Measurements from ENCODE around the gene VTCN1.

VTCN1 gene

DNA sequence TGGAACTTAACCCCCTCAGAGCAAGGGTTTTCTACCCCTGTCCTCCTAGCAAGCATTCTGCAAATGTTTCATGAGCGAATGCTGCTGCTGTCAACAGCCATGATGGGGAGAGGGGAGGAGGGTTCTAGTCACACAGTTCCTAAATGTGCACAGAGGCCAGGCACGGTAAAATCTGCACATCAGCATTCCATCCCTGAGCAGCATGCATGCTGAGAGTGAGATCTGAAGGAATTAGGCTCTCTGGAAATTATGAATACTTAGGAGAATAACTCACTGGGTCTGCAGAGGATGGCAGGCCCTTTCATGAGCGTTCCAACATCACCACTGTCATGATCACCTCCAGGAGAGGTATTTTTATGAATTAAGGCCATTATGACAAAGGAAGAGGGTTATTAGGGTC, 2.1 kb downstream of the VTCN1 start:
- no peak for DNase-seq

GRCh38 chr1:117205368-117205767, 5.4 kb downstream of the VTCN1 start:
- DNase-seq, result no peak

DNA sequence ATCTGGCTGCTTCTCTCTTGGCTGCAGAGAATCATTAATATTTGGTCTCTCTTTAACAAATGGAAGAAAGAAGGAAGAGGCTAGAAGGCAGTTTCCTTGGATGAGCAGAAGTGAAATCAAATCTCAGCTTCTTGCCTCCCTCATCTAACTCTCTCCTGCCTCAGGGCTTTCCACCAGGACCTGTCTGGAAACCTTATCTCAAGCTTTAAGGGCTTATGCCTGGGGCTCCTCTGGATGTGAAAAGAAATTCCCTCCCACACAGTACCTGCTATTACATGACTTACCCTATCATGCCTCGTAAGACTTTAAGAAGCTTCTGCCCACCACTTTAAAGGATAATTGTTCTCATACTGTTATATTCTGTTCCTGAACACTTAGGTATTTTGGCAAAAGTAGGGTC, 8.9 kb downstream of the VTCN1 start:
- DNase-seq, result no peak

DNA sequence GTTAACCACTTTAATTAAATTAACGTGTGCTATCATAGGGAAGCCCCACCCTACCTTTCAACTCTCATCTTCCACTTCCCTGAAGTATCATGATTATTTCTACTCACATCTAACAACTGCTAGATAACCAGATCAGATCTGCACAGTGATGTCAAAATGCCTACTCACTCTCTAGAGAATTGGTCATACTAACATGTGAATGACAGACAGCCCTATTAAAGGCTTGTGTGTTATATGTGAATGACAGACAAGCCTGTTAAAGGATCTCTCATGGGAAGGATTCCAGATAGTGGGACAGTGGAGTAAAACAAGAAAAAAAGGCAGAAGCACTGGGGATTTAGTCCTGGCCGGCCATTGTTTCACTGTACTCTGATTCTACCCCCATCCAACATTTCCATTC, 12.6 kb downstream of the VTCN1 start:
- DNase-seq, result no peak

- no peak for DNase-seq
Observed at GRCh38 chr1:117189726-117190125, 21.0 kb downstream of the VTCN1 start.

DNA sequence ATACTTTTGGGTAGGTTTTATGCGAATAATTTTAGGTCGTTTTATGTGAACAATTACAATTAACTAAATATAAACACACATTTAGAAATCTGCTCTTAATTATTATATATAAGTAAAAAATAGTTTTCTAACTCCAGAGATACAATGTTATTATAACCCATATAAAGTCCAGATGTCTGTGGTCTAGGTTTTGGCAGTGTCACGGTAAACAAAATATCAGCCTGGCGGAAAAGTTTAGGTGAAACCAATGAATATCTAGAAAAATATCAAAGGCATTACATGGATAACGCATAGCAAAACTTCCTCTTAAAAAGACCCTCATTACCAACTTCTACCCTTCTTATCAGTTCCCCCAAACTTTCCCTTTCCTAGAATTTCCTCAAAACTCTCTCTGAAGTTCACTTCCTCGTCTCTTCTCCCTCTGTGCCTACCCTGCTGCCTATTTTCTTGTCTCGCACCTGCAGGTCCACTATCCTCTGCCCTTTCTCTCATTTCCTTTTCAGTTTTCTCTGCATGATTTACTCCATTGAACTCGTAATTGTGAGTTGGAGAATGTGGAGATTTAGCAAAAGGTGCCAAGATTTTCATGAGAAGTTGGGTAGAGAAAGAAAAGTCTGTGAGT, 21.8 kb downstream of the VTCN1 start:
- no peak for DNase-seq

DNA sequence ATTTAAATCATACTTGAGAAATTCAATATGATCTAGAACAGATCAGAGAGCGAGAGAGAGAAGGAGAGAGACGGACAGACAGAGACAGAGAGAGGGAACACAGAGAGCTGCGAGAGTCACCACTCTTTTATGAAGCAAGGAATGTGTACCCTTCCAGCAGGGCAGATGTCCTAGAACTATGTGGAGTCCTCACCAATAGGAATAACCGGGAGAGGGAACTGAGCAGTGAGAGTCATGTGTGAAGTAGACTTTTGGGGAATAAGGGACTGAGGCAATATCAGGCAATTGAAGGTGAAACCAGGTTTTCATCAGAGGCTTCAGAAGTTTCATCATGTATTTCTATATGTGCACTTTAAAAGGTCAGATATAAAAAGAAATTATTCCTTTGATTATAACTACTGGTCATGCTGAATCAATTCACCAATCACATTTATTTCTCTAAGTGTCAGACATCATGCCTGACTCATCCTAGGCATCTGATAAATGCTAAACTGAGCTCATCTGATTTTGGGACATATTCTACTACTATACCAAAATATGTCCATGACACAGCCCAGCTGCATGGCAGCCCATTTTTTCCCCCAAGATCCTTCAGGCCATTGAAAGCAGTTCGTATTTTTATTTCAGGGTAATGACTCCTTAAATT, 22.4 kb downstream of the VTCN1 start:
- DNase-seq, result no peak

GRCh38 chr1:117183112-117183511, 27.6 kb downstream of the VTCN1 start:
- DNase-seq, result no peak

DNA sequence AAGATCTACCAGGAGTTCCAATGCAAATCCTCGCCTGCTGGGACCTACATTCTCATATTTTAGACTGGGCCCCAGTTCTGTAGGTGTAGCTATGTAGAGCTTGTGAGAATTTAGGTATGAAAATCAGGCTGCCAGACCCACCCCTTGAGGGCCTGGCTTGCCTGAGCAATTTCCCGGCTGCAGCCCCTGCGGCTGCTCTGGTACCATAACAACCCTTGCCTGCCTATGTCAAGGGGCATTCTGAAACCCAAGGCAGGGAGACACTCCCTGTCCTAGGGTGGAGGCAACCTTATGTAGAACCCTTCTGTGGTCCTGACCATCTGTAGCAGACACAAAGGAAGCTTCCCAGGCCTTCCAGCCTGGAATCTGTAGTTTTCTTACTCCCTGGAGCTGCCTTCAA, 28.4 kb downstream of the VTCN1 start:
- no peak for DNase-seq

DNA sequence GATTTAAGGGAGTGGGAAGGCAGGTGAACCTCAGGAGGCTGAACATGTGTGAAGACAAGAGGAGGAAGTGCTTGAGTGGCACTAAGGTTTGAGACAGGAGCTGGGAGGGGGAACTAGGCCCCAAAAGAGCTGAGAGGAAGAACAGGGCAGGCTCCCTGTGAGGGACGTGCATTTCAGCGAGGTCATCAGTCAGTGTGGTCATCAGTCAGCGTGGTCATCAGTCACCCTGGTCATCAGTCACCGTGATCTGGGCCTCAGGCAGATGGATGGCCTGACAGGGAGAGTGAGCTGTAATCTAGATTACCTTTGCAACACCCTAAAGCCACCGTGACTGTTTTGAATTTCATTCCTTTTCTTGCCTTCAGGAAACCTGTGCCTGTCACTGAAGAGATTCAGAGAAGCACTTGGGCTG, 29.1 kb downstream of the VTCN1 start:
- DNase-seq, result no peak

DNA sequence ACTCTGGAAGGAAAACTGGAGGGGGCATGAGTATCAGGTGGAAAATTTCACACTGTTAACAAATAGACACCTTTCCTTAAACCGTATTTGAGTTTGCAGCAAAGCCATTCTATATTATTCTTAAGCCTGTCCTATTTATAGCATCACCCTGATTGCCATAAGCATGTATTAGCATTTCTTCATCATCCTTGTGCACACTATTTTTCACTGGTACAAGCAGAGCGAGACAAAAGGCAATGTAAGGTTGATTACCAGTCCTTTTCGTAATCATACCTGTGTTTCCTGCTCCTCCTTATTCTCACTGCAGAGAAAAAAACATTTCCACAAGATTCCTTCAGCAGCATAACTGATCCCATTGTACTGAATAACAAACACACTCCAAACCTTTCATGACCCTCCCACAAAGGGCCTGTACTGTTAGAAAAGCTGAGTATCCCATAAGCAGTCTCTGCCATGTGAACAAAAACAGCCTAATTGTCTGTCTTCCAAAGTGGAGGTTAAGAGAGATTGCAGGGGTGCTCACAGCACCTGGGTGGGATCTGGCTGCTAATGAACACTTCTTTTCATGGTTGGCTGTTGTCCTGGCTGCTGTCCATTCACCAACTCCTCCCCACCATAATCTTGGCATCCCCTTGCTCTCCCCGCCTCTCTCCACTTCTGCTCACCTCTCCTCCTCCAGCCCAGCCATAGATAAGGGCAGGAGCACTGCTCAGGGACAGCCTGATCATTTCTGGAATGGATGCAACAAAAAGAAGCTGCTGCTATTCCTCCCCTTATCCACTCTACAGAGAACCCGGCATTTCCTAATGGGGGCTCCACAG, 30.4 kb downstream of the VTCN1 start:
- DNase-seq, result no peak

DNA sequence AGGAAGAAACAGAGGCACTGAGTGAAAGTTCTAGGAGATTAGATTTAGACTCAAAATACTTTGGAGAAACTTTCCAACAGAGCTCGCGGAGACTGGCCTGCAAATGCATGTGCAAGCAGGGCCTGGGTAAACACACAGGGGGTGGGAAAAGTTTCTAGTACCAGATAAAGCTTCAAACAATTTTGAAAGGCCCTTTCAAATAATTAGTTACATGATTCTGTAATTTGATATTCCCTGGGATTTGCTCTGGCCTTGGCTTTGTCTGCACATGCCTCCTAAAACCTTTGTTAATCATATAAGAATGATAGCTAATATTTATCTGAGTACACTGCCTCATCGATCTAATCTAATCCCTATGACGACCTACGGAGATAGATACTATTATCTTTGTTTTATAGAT, 31.3 kb downstream of the VTCN1 start:
- DNase-seq, result no peak

GRCh38 chr1:117178756-117179155, 32.0 kb downstream of the VTCN1 start:
- DNase-seq, result no peak

- no peak for DNase-seq
Observed at GRCh38 chr1:117177376-117177775, 33.4 kb downstream of the VTCN1 start.

DNA sequence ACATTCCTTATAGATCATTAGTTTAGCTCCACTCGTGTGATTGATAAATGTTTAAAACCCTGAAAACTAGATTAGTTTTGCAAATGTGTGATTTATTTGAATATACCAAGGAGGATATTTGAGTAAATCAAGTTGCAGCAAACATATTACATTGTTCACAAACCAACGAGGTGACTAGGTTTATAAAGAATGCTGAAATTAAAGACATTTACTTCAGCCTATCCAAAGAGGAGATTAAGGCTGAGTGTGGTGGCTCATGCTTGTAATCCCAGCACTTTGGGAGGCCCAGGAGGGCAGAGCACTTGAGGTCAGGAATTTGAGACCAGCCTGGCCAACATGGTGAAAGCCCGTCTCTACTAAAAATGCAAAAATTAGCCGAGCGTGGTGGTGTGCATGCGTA, 34.1 kb downstream of the VTCN1 start:
- no peak for DNase-seq

GRCh38 chr1:117174851-117175250, 35.9 kb downstream of the VTCN1 start:
- DNase-seq, result no peak

DNA sequence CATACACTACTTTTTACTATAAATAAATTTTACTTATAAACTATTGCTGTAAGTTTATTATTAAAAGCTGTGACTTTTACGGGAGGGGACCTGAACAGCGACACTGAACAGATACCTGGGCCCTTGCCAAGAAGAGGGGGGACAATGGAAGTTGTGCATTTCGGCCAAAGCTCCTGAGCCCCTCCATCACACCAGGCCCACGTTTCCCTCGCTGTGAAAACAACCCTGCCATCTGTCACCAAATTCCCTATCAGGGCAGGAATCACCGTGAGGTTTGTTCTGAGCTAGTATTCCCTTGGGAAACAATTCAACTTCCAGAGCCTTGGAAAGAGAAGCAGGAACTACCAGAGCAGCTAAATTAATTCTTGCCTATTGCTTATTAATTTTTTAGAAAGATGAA, 37.0 kb downstream of the VTCN1 start:
- DNase-seq, result no peak

- DNase-seq, result no peak
Observed at GRCh38 chr1:117173006-117173405, 37.7 kb downstream of the VTCN1 start.

DNA sequence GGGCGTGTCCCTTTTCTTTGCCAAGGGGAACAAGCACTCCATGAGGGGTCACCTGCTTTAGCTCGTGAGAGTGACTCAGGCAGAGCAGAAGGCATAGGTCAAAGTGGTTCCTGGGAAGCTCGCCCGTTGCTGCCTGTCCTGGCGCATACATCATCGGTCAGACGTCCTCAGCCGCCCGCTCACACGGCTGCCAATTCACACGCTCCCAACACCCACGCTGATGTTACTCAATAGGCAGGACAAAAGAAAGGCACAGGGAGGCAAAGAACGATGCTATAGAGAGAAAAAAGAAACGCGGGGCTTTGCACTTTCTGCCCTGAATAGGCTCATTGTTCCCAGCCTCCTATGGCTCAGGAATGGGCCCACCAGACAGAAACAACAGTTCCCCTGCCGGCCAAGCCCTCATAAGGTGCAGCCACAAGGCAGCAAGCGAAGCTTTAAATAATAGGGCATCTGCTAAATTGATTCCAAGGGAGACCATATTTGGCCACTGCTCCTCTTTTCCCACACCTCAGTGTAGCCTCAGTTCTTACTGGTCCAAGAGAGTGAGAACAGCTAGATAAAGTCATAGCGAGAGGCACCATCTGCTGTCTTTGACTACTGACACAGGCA, 38.7 kb downstream of the VTCN1 start:
- DNase-seq, result no peak

GRCh38 chr1:117169871-117170596, 40.7 kb downstream of the VTCN1 start:
- no peak for DNase-seq

- DNase-seq, result no peak
Observed at GRCh38 chr1:117167402-117167801, 43.3 kb downstream of the VTCN1 start.

GRCh38 chr1:117166076-117166475, 44.7 kb downstream of the VTCN1 start:
- DNase-seq, result no peak

DNA sequence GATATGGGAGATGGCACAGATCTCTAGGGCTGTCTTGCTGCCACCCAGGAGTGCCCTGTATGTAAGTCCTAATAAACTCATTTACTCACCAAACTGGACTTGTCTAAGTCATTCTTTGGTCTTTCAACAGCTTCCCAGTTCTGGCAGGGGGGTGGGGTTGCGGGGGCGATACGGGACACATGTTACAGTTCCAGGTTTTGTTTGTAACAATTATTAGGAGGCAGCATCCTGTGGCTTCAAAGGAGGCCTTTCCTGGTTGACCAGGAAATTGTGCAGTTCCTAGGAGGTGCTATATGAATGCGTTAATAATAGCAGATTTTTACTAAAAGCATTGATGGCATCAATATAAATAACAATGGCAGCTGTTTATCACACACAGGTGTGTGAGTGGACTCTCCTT, 46.5 kb downstream of the VTCN1 start:
- DNase-seq, result no peak

Data from activated T-cell treated with anti-CD3 and anti-CD28 coated beads, Interleukin-2, amount 50 U/mL, for 1 hour (primary cell).